Liver (tissue), 9 donors: ENCODE data around the gene RGL1. TPM values are rescaled to one million over a fixed set of nuclear protein-coding genes. Genes with fewer than 3 reads are reported as not detected.

Source experiments
- DNase-seq: peaks from one replicate; pipeline ENCODE4 v3.0.0-alpha.2; 2017; ENCODE audit warnings: low spot score
- H3K27ac ChIP-seq, 2 donors: one replicate each; pipeline ENCODE4 v1.7.0; 2013; ENCODE audit warnings: inconsistent platforms in 2 of 2, low read length in 2 of 2, control low read depth in 1 of 2, low read depth in 1 of 2, mild to moderate bottlenecking in 1 of 2
- H3K27me3 ChIP-seq, 4 donors: one replicate each; pipeline versions ENCODE4 v1.6.1 to v1.7.0; 2013; ENCODE audit warnings: low read length in 3 of 4, inconsistent platforms in 1 of 4, mild to moderate bottlenecking in 1 of 4, moderate library complexity in 1 of 4; ENCODE audit not compliant: control insufficient read depth in 4 of 4, insufficient read depth in 4 of 4
- H3K36me3 ChIP-seq, 4 donors: one replicate each; pipeline versions ENCODE4 v1.6.1 to v1.7.0; 2013; ENCODE audit warnings: low read length in 3 of 4, mild to moderate bottlenecking in 3 of 4, low read depth in 1 of 4, moderate library complexity in 1 of 4; ENCODE audit not compliant: control insufficient read depth in 4 of 4, insufficient read depth in 3 of 4
- H3K4me1 ChIP-seq, 4 donors: one replicate each; pipeline versions ENCODE4 v1.6.1 to v1.7.0; 2013; ENCODE audit warnings: low read length in 3 of 4, mild to moderate bottlenecking in 3 of 4, moderate library complexity in 1 of 4; ENCODE audit not compliant: control insufficient read depth in 4 of 4, insufficient read depth in 4 of 4
- H3K4me3 ChIP-seq, 3 donors: one replicate each; pipeline versions ENCODE4 v1.6.1 to v1.7.0; 2013; ENCODE audit warnings: low read length in 3 of 3, control low read depth in 1 of 3, low read depth in 1 of 3, mild to moderate bottlenecking in 1 of 3
- H3K9ac ChIP-seq, 2 donors: one replicate each; pipeline ENCODE4 v1.7.0; 2013; ENCODE audit warnings: low read length in 2 of 2, mild to moderate bottlenecking in 2 of 2, moderate library complexity in 2 of 2, control low read depth in 1 of 2, low read depth in 1 of 2
- H3K9me3 ChIP-seq, 4 donors: one replicate each; pipeline versions ENCODE4 v1.6.1 to v1.7.0; 2013; ENCODE audit warnings: low read length in 3 of 4; ENCODE audit not compliant: control insufficient read depth in 4 of 4
- CTCF ChIP-seq: fragments of 150-350 bp; IDR thresholded peaks from 2 replicates; pipeline ENCODE4 v1.5.1; 2017; ENCODE audit warnings: improper control_type of control experiment, low read depth, low read length; ENCODE audit not compliant: missing input control
- EGR1 ChIP-seq, 2 donors: IDR thresholded peaks; 2 replicates each; pipeline ENCODE4 v1.6.1; 2016 to 2018; ENCODE audit warnings: antibody characterized with exemption in 2 of 2, low read depth in 2 of 2
- FOXA1 ChIP-seq: IDR thresholded peaks from 2 replicates; pipeline ENCODE4 v1.6.1; 2016; ENCODE audit warnings: antibody characterized with exemption
- FOXA2 ChIP-seq: IDR thresholded peaks from 2 replicates; pipeline ENCODE4 v1.6.1; 2016; ENCODE audit warnings: antibody characterized with exemption
- GABPA ChIP-seq, 2 donors: IDR thresholded peaks in 1 of 2; conservative IDR thresholded peaks in 1 of 2; 2 replicates each; pipeline ENCODE4 v1.6.1; 2016; ENCODE audit warnings: antibody characterized with exemption in 2 of 2, mild to moderate bottlenecking in 1 of 2, moderate library complexity in 1 of 2
- HNF4A ChIP-seq, 2 donors: conservative IDR thresholded peaks; 2 replicates each; pipeline ENCODE4 v1.6.1; 2016; ENCODE audit warnings: antibody characterized with exemption in 2 of 2, mild to moderate bottlenecking in 2 of 2
- HNF4G ChIP-seq: IDR thresholded peaks from 2 replicates; pipeline ENCODE4 v1.6.1; 2016; ENCODE audit warnings: antibody characterized with exemption
- JUND ChIP-seq, 2 donors: IDR thresholded peaks; 2 replicates each; pipeline ENCODE4 v1.6.1; 2016; ENCODE audit warnings: antibody characterized with exemption in 2 of 2
- MAX ChIP-seq: IDR thresholded peaks from 2 replicates; pipeline ENCODE4 v1.6.1; 2016; ENCODE audit warnings: antibody characterized with exemption
- NR2F2 ChIP-seq: IDR thresholded peaks from 2 replicates; pipeline ENCODE4 v1.6.1; 2016; ENCODE audit warnings: antibody characterized with exemption
- RAD21 ChIP-seq, 2 donors: IDR thresholded peaks; 2 replicates each; pipeline ENCODE4 v1.6.1; 2016; ENCODE audit warnings: antibody characterized with exemption in 2 of 2, mild to moderate bottlenecking in 2 of 2
- REST ChIP-seq: IDR thresholded peaks from 2 replicates; pipeline ENCODE4 v1.6.1; 2016; ENCODE audit warnings: antibody characterized with exemption, mild to moderate bottlenecking
- RXRA ChIP-seq, 2 donors: IDR thresholded peaks; 2 replicates each; pipeline ENCODE4 v1.6.1; 2017 to 2018; ENCODE audit warnings: antibody characterized with exemption in 2 of 2, mild to moderate bottlenecking in 1 of 2
- SP1 ChIP-seq: IDR thresholded peaks from 2 replicates; pipeline ENCODE4 v1.6.1; 2018; ENCODE audit warnings: antibody characterized with exemption, mild to moderate bottlenecking
- TAF1 ChIP-seq: conservative IDR thresholded peaks from 2 replicates; pipeline ENCODE4 v1.6.1; 2016; ENCODE audit warnings: antibody characterized with exemption, mild to moderate bottlenecking
- YY1 ChIP-seq: IDR thresholded peaks from 2 replicates; pipeline ENCODE4 v1.6.1; 2016; ENCODE audit warnings: antibody characterized with exemption, mild to moderate bottlenecking
- ZBTB33 ChIP-seq: IDR thresholded peaks from 2 replicates; pipeline ENCODE4 v1.6.1; 2016; ENCODE audit warnings: antibody characterized with exemption
- WGBS: extraction: QIAGEN DNeasy Blood & Tissue Kit; methylation state at CpG from one replicate; pipeline ENCODE4 v1.1.7; 2013; 5-methylcytosine and 5-hydroxymethylcytosine counted together
- polyA plus RNA-seq, 2 donors: library from polyadenylated mRNA; stranded (reverse) in 1 of 2; unstranded in 1 of 2; fragments of 200-250 nt in 1 of 2; fragments of >200 nt in 1 of 2; fragmentation: Nextera tagmentation in 1 of 2; extraction: Ambion mirVana in 1 of 2; gene quantifications; one replicate each; pipeline versions ENCODE4 v1.2.1 to v1.2.3, GENCODE V29; 2013 to 2015
- total RNA-seq, 2 donors: library from RNA; depleted of rRNA; stranded (reverse); fragments of >200 nt; gene quantifications; one replicate each; pipeline ENCODE4 v1.2.3, GENCODE V29; 2014
- TF ChIP-seq, protein P1 (sequence below): IDR thresholded peaks from 2 replicates; pipeline ENCODE4 v1.6.1; 2016; ENCODE audit warnings: antibody characterized with exemption
- donor health status: healthy.
- donor health status: healthy.
- donor health status: healthy.
- donor health status: healthy.
- donor health status: healthy.

RGL1 gene
- total and polyA plus RNA-seq, 4 donors, result 3.9 to 15.3 (median 8.9) TPM

DNA sequence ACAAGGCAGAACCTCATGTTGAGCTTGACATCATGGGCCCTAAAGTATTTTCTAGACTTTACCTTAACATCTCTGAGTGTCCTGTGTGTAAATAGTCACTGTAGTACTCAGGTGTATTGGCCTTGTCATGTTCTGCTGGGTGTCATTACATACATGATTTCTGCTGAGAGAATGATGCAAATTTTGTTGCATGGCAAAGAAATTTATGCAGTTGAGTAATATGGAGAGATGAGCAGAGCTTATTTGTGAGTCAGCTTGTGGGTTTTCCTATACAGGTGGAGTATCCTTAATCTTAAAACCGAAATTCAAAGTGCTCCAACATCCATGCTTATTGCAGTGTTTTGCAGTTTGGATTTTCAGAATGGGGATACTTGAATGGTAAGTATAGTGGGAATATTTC, 36.6 kb downstream of the RGL1 start:
- Histone ChIP-seq H3K9me3 (no peaks in the 10 kb centered on the region), H3K36me3 (no peaks in the 10 kb centered on the region), H3K27ac (peak overlapping the region in 1 of 2 donors; percentile 3), H3K4me1 (no peaks in the 10 kb centered on the region), H3K9ac (no peak overlapping the region), H3K4me3 (no peak overlapping the region), H3K27me3 (no peaks in the 10 kb centered on the region)
- DNase-seq, result no peak
- no peak for TF ChIP-seq FOXA2
- TF ChIP-seq EGR1 (IDR thresholded peaks at IDR 0.05; ENCODE audit: low read depth in 2 of 2), result no peak
- no peak for TF ChIP-seq SP1
- TF ChIP-seq, protein P1, sequence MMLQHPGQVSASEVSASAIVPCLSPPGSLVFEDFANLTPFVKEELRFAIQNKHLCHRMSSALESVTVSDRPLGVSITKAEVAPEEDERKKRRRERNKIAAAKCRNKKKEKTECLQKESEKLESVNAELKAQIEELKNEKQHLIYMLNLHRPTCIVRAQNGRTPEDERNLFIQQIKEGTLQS, result no peak
- no peak for TF ChIP-seq HNF4G
- TF ChIP-seq YY1, result no peak
- TF ChIP-seq NR2F2, result no peak
- 38% methylated on average over 1 of the region's 1 CpG for WGBS

GRCh38 chr1:183841950-183842794, 37.3 kb downstream of the RGL1 start:
- Histone ChIP-seq H3K4me3 (no peak overlapping the region), H3K27me3 (no peaks in the 10 kb centered on the region), H3K36me3 (no peaks in the 10 kb centered on the region), H3K4me1 (no peaks in the 10 kb centered on the region), H3K9ac (peak overlapping the region in 1 of 2 donors; percentile 29), H3K9me3 (no peaks in the 10 kb centered on the region), H3K27ac (peak overlapping the region; percentile 21 to 39)
- TF ChIP-seq GABPA (IDR thresholded peaks at IDR 0.05 in 1 of 2, conservative IDR thresholded peaks at IDR 0.05 in 1 of 2), result no peak
- no peak for TF ChIP-seq FOXA2
- TF ChIP-seq NR2F2, result peak; percentile 95
- no peak for TF ChIP-seq YY1
- no peak for TF ChIP-seq REST
- no peak for TF ChIP-seq RXRA (IDR thresholded peaks at IDR 0.05)
- TF ChIP-seq FOXA1, result no peak
- no peak for TF ChIP-seq JUND (IDR thresholded peaks at IDR 0.05)
- TF ChIP-seq CTCF, result no peak
- no peak for TF ChIP-seq HNF4G
- TF ChIP-seq TAF1, result no peak
- TF ChIP-seq, protein P1, result no peak
- peak in 1 of 2 donors; percentile 9 for TF ChIP-seq RAD21 (IDR thresholded peaks at IDR 0.05)
- no peak for TF ChIP-seq HNF4A (conservative IDR thresholded peaks at IDR 0.05)
- no peak for TF ChIP-seq ZBTB33
- no peak for TF ChIP-seq MAX
- TF ChIP-seq EGR1 (IDR thresholded peaks at IDR 0.05; ENCODE audit: low read depth in 2 of 2), result no peak
- no peak for DNase-seq
- 59% methylated on average over 9 of the region's 9 CpGs for WGBS
